ENCODE data around the gene CCDC184.
"Not testable (repeated sequence)": the region's sequence is repeated elsewhere in the genome, so short reads cannot be mapped to it uniquely, and the experiment has no call there.

CCDC184 gene

DNA sequence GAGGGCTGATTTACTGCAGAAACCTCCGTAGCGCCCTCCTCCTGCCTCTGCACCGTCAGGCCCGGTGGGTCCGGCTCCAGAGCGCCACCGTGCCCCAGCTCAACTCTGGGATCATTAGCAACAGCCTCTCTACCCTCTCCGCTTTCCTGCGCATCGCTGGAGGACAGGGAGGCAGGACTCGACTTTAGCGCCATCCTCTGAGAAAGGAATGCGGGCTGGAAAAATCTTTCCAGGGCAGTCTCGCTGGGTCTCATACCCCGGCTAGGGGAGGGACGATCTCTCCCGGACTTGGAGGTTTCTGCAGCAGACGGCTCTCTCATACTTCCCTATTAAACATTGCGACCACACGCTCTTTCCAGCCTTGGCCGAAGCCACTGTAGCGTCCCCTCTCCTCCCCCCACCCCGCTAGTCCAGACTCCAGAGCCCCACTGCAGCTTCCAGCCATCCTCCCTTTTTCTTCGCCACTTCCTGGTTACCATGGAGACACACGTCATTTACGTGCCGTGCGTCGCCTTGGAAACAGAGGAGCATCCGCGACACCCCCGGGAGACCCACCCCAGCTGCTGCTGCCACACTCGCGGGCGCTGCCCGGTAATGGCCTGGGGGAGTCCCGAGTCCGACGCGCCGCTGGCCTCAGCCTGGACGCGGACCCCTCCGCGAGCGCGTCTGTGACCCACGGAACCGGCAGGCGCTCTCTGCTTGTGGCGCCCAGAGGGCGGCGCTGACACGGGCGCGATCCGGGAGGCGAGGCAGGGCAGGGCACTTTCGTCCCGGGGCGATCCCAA is at the start of gene CCDC184:
Gene CCDC184, plus strand, starts transcription at position 554 of the 785 bp plus-strand sequence. CDS start 479 bp downstream, outside the sequence.
- DNase-seq (ENCODE audit: low read depth) = peak; percentile 74

DNA sequence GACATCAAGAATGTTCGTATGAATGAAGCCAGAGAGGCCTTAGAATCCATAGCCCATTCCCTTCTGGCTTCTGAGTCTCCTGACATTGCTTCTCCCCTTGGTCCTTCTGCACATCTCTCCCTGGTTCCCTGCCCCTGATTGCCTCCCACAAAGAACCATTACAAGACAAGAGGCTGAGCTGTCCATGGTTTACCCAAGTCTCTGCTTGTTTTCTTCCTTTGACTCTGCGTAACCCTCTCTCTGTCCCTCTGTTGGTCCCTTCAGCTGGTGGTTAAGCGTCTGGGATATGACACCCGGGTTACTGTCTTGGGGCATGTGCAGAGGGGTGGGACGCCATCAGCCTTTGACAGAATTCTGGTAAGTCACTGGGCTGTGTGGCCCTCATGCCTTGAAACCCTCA is 48.4 kb upstream of the CCDC184 start:
- no peak for DNase-seq (ENCODE audit: low read depth)

DNA sequence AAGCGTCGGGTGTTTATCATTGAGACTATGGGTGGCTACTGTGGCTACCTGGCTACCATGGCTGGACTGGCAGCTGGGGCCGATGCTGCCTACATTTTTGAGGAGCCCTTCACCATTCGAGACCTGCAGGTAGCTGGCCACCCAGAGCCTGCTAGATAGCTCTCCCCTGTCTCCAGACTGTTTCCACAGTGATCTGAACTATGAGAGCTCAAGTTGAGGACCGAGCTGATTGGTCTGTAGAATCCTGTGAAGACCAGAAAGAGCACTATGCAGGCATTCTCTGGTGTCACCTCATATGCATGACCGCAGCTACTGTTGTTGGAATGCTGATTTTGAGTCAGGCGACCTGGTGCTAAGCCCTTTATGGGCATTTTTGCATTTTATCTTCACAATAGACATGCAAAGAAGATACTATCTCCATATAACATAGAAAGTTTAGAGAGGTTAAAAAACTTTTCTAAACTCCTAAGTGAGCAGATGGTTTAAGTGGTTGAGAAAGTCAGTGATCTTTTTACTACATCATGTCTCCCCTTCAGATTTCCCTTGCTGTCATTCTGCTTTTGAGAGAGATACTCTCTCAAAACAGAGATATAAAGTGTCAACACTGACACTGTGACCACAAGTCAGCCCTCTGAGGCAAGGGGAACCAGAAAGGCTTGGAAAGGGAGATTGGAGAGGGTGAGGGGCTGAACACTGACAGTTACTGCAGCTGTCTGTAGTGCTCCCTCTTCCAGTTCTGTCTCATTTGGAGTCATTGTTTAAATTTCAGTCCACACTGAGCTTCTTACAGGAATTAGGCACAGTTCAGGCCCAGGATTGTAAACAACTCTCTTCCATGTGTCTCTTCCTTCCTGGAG is 40.4 kb upstream of the CCDC184 start:
- DNase-seq (ENCODE audit: low read depth) = no peak

DNA sequence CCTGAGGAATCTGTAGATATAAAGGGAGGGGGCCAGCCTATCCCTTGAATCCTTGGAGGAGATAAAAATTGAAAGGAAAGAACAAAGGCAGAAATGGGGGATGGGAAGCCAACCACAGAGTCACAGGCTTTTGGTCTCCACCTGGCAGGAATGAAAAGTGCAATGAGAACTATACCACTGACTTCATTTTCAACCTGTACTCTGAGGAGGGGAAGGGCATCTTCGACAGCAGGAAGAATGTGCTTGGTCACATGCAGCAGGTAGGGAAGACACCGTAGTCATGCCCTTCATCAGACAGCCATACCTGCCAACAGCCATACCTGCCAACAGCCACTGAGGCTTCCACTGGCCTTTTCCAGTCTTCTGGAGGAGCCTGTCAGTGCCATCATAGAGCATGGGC is 39.5 kb upstream of the CCDC184 start:
- no peak for DNase-seq (ENCODE audit: low read depth)

DNA sequence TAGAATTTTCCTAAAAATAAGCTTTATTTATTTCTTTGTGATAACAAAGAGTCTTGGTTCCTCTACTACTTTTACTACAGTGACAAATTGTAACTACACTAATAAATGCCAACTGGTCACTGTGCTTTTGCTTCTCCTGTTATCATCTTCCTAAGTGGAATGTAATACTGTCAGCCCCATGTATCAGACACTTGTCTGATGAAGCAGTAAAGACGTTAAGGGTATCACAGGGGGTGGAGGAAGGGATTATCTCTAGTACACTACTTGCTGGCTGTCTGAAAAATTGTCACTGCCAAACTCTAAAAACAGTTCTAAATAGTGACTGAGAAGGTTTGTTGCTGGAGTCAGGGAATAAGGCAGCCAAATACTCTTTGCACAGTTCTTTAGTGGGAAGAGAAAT is 37.5 kb upstream of the CCDC184 start:
- no peak for DNase-seq (ENCODE audit: low read depth)

DNA sequence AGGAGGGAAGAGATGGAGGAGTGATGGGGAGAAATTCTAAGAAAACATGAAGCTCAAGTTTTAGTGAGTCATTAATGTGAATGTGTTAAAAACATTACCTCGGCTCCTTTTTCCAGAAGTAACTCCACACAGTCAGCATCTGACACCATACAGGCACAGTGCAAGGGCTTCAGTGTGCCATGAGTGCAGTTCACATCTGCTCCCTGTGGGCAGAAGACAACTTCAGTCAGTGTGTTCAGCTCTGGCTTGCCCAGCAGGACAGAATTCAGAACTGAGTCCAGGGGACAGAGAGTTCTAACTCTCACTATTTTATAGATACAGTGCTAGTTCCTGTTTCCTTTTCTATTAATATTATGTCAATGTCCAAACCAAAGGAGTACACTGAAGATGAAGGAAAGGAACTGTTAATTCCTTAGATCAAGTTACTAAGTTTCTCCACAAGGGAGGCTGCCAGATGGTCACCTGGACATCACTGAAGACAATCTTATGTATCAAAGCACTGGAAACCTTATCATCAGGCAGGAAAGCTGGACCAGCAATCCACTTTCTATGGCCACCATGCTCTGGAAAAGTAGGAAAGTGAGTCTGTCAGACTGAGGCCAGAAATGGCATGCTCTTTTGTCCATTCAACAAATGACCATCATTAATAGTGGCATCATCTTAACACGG is 32.2 kb upstream of the CCDC184 start:
- DNase-seq (ENCODE audit: low read depth) = no peak

DNA sequence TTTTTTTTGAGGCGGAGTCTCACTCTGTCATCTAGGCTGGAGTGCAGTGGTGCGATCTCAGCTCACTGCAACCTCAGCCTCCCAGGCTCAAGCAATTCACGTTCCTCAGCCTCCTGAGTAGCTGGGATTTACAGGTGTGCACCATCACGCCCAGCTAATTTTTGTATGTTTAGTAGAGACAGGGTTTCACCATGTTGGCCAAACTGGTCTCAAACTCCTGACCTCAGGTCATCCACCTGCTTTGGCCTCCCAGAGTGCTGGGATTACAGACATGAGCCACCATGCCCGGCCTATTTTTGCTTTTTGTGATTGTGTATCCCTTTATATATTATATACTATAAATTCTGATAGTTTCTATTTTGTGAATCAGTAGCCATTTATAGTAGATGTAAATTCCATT is 27.7 kb upstream of the CCDC184 start:
- not testable (repeated sequence) for DNase-seq (ENCODE audit: low read depth)

DNA sequence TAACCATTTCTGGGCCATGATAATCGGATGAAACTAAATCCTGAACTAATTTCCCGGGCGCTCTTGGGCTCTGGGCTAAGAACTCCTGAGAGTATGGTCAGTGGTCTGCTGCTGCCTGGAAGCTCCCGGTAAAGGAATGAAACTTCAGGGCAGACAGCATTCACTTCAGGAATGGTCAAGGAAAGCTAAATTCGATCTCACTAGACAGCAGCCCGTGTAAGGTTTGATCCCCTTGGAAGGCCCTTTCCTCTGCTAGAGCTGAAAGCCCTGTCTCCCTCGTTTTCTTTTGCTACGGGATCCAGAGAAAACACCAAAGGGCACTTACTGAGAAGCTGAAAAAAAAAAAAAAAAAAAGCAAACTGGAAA is 26.8 kb upstream of the CCDC184 start:
- DNase-seq (ENCODE audit: low read depth) = no peak

DNA sequence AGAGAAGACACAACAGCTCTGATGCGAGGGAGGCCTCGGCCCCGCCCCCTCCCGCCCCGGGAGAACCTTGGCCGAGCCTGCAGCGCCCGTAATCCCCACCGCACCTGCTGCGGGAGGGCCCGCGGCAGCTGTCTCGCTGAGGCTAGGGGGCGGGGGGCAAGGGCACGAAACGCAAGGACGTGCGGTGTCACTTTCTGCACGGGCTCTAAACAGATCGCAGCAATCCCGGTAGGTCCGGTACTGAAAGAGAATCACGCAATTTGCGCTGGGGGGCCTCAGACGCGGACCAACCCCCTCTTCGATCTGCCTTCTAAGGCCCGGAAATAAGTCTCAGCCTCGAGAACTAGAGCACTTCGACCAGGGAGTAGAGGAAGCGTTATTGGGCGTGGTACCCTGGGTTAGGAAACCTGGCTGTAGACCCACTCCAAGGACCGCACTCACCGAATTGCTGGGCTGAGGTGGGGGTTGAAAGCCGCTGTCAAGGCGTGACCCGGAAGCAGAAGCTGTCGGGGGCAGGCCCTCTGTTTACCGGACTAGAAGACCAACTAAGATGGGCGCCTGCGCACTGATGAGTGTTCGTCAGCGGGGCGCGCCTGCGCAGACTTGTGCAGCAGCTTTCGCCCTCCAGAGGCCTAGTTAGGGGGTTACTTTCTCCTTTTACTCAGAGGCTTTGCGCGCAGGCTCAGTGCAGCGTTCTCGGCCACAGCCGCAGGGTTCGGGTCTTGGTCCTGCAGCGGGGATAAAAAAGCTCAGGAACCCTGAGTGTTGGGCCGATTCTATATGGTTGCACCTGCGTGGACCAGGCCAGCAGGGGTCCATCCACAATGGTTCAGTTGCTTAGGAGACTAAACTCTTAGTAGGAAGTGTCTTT is 26.2 kb upstream of the CCDC184 start, which contains the start of gene ASB8:
Gene ASB8, minus strand, starts transcription at position 498 of the 871 bp plus-strand sequence. CDS start 4,019 bp downstream, outside the sequence.
- DNase-seq (ENCODE audit: low read depth) = peak; percentile 97

DNA sequence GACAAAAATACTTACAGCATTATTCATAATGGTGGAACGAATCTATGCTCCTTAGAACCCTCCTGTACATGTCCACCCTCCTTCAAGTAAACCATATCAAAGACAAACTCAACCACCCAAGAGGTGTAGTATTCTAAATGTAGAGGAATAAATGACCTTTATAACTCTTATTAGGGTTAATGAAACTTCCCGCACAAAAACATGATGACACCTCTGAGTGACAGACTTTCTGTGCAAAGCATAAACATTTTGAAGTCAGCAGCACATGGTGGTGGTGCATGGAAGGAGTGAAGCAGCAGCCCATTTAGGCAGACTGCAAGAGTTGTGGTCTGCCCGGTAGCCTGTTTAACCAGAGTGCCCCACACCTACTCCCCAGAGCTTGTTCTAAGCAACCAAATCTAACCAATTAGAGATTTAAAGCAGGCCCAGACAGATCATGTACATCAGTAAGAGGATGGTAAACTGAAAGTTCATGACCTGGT is 25.5 kb upstream of the CCDC184 start:
- DNase-seq (ENCODE audit: low read depth) = no peak

DNA sequence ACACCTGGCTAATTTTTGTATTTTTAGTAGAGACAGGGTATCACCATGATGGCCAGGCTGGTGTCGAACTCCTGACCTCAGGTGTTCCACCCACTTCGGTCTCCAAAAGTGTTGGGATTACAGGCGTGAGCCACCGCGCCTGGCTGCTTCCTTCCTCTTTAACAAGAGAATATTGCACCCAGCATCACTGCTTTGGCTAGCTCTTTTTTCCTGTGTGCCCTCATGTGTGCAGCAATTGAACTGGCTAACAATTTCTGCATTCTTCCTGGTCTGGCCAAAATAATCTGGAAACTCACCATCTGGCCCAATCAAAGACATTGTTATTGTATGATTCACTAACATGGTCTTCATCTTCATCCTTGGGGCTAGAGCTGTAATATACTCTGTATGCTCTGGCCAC is 23.4 kb upstream of the CCDC184 start:
- DNase-seq (ENCODE audit: low read depth) = no peak

DNA sequence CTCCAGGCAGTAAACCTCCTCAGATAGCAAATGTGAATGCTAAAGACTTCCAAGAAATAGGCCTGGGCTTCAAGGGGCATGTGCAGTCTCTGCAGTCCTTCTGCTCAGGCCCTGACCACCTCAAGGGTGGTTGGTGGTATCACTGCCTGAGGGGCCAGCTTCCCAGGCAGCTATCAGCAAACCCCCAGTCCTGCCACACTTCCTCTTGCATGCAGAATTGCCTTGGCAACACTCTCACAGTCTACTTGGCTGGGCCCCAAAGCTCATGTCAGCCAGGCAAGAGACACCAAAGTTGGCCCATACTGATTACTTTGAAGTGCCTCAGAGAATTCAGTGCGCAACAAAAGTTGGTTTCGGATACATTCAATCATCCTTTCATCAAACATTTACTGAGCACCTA is 22.6 kb upstream of the CCDC184 start:
- no peak for DNase-seq (ENCODE audit: low read depth)

DNA sequence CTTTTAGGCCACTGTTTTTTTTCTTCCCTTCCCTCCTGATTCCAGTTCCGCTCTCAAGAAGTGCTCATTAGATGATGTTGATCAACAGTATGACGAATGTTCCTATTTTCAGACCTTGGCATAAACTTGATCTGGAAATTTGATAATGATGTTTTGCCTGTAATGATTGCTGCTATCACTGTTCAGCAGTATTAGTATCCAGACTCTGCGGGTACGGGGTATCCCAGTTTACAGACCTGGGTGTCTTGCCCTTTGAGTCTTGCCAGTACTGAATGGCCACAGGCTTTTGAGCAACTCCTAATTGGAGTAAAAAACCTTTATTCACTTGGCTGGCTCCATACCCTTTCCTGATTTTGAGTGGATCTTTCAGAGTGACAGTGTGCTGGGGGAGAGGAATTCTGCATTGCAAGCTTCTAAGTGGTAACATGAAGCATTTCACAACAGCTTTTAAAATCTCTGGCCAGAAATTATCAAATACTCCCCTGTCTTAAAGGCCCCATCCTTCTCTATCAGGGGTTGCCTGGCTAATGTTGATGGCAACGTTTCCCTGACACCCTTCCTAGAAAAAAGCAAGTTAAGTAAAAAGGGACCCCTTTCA is 20.2 kb upstream of the CCDC184 start:
- no peak for DNase-seq (ENCODE audit: low read depth)

DNA sequence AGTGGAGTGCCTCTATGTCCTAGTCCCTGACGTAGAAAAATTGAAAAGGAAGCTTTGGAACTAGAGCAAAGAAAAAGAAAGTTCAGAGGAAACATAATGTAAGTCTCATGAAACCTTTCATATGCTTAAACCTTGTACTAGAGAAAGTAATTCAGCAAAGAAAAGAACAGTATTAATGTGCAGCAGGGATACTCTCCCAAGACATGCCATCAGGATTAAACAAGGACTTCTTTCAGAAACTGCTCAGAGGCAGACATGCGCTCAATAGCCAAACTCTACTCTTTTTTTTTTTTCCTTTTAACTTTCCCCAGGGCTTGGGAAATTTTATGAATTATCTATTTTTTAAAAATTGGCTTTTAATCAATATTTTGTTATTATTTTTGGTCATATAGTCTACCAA is 19.0 kb upstream of the CCDC184 start:
- DNase-seq (ENCODE audit: low read depth) = no peak

DNA sequence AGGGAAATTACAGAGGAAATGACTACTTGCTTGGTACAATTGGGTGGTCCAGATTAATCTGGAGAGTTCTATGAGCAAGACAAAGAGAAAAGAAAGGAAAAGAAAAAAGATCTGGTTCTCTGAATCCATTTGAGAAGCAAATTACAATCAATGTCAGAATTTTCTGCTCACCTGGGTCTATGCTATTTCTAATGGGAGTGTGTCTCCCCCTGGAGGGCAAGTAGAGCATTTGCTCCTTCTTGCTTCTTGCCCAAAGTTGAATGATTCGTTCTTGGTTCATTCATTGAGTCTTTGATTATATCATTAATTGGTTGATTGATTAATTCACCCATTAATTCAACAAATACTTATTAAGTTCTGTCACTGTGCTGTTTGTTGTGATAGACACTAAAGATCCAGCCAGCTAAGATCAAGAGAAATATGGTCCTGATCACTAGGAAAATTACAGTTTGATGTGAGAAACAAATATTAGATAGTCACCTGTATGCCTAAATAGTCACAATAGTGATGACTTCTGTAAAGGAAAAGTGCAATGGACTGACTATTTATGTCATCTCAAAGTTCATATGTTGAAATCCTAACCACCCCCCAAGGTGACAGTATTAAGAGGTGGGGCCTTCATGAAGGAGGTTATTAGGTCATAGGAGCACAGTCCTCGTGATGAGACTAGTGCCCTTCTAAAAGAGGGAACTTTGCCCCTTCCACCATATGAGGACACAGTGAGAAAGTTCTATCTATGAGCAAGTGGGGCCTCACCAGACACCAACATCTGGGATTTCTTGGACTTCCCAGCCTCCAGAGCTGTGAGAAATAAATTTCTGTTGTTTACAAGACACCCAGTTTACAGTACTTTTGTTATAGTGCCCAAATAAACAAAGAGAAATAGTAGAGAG is 18.1 kb upstream of the CCDC184 start:
- no peak for DNase-seq (ENCODE audit: low read depth)

DNA sequence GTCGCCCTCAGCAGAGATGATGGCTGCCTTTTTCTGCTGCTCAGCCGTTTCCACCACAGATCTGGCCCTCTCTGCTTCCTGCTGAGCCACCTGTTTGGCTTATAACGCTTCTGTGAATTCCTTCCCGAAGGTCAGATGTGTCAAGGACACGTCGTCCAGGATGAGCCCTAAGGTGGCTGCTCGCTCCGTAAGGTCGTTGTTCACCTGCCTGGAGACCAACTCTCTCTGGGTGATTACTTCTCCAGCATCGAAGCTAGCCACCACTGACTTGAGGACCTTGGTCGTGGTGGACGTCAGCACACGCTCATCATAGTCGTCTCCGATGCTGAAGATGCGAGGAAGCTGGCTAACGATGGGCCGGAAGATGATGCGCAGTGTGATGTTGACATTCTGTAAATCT is 14.4 kb upstream of the CCDC184 start:
- DNase-seq (ENCODE audit: low read depth) = no peak

DNA sequence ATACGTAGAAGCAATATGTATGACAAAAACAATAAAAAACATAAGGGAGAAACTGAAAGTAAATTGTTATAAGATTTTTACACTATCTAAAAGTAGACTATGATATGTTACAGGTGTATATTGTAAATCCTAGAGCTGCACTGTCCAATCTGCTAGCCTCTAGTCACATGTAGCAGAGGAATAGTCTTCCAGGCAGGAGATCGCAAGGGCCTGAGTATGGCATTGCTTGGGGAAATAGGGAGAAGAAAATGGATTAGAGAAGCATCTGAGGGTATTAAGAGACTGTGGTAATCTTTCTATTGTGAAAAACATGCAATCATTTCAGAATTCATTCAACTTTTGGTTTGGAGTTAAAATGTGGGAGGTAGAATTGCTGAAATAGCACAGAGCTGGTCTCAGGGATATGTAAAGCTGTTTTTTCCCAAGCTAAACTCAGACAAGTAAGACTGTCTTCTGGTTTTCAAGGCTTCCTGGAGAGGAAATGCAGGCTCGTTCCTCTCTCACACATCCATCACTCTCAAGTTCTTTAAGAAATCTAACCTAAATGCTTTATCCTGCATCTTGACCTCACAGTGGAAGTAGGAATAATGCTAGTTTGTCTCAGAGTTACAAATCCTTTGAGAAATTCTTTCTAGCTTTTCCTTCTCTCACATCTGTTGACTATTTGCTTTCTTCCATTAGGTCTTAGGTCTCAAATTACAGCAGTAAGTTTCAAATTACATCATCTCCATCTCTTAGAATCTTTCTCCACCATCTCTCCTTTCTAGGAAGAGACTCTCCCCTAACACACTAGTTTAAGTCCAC is 7.6 kb upstream of the CCDC184 start:
- DNase-seq (ENCODE audit: low read depth) = no peak

DNA sequence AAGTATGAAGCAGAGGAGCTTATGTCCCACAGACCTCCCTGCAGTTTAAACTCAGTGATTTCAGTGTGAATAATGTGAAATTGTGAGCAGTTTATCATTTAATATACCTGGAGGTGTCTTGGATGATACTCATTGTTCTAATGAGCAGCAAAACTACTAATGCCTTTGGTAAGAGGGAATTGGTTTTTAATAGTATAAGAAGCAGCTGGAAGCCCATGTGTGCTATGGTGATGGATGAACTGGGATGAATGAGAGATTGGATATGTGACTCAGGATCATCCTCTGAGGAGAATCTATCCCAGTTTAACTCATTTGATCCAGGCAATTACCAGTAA is 7.1 kb upstream of the CCDC184 start:
- no peak for DNase-seq (ENCODE audit: low read depth)

DNA sequence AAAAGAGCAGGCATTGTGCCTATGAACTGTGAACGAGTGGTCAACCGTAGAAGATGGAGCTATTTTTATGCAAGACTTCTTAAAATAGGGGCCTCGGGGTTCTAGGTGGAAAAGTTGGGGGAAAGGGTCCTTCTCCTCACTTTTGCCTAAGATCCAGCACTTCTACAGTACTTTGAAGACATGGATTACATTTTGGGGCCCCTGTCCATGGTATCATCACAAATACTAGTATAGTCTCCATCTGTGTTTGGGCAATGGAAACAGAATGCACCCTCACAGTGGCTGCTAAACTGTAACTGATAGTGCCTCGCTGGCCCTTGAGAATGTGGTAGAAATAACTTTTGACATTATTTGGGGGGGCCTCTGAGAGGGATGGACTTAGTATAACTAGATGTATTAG is 5.5 kb upstream of the CCDC184 start:
- no peak for DNase-seq (ENCODE audit: low read depth)
